Hindlimb muscle (tissue), 1 donor: ENCODE results near the gene PCSK4. TPM values are rescaled to one million over a fixed set of nuclear protein-coding genes. Genes with fewer than 3 reads are reported as not detected.

Experiments
- DNase-seq: peaks from one replicate; pipeline ENCODE4 v3.0.0-alpha.2; 2013
- polyA plus RNA-seq: library from polyadenylated mRNA; unstranded; fragments of 120-200 nt; gene quantifications from one replicate; pipeline ENCODE4 v1.2.1, GENCODE V29; 2013; ENCODE audit not compliant: insufficient read length

The PCSK4 gene
- polyA plus RNA-seq, 1 donor, result 1.9 TPM

DNA sequence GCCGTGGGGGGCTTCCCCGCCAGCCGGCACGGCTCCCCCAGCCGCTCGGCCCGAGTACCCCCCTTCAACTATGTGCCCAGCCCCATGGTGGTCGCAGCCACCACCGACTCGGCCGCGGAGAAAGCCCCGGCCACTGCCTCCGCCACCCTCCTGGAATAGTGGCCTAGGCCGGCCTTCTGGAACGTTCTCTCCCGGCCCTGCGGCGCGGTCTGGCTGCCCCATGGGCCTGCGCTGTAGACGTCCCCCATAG is 20.2 kb downstream of the PCSK4 start:
- DNase-seq, result no peak

DNA sequence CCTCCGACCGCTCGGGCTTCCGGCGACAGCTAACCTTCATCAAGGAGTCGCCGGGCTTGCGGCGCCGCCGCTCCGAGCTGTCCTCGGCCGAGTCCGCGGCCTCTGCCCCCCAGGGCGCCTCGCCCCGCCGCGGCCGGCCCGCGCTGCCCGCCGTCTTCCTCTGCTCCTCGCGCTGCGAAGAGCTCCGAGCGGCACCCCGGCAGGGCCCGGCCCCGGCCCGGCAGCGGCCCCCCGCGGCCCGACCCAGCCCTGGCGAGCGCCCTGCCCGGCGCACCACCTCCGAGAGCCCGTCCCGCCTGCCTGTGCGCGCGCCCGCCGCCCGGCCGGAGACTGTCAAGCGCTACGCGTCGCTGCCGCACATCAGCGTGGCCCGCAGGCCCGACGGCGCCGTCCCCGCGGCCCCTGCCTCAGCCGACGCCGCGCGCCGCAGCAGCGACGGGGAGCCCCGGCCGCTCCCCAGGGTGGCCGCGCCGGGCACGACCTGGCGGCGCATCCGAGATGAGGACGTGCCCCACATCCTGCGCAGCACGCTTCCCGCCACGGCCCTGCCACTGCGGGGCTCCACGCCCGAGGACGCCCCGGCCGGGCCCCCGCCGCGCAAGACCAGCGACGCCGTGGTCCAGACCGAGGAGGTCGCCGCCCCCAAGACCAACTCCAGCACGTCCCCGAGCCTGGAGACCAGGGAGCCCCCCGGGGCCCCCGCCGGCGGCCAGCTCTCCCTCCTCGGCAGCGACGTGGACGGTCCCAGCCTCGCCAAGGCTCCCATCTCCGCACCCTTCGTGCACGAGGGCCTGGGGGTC is 20.7 kb downstream of the PCSK4 start:
- no peak for DNase-seq

DNA sequence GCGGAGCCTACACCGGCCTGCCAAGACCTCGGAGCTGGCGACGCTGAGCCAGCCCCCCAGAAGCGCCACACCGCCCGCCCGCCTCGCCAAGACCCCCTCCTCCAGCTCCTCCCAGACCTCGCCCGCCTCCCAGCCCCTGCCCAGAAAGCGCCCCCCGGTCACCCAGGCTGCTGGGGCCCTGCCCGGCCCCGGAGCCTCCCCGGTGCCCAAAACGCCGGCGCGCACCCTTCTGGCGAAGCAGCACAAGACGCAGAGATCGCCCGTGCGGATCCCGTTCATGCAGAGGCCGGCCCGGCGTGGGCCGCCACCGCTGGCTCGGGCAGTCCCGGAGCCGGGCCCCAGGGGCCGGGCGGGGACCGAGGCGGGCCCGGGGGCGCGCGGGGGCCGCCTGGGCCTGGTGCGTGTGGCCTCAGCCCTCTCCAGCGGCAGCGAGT is 21.3 kb downstream of the PCSK4 start:
- no peak for DNase-seq

DNA sequence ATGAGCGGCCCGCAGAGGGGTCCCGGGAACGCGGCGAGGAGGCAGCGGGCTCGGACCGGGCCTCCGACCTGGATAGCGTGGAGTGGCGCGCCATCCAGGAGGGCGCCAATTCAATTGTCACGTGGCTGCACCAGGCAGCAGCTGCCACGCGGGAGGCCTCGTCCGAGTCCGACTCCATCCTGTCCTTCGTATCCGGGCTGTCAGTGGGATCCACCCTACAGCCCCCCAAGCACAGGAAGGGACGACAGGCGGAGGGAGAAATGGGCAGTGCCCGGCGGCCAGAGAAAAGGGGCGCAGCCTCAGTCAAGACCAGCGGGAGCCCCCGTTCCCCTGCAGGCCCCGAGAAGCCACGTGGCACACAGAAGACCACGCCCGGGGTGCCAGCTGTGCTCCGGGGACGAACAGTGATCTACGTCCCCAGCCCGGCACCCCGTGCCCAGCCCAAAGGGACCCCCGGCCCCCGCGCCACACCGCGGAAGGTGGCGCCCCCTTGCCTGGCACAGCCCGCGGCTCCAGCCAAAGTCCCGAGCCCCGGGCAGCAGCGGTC is 21.8 kb downstream of the PCSK4 start:
- DNase-seq, result no peak

DNA sequence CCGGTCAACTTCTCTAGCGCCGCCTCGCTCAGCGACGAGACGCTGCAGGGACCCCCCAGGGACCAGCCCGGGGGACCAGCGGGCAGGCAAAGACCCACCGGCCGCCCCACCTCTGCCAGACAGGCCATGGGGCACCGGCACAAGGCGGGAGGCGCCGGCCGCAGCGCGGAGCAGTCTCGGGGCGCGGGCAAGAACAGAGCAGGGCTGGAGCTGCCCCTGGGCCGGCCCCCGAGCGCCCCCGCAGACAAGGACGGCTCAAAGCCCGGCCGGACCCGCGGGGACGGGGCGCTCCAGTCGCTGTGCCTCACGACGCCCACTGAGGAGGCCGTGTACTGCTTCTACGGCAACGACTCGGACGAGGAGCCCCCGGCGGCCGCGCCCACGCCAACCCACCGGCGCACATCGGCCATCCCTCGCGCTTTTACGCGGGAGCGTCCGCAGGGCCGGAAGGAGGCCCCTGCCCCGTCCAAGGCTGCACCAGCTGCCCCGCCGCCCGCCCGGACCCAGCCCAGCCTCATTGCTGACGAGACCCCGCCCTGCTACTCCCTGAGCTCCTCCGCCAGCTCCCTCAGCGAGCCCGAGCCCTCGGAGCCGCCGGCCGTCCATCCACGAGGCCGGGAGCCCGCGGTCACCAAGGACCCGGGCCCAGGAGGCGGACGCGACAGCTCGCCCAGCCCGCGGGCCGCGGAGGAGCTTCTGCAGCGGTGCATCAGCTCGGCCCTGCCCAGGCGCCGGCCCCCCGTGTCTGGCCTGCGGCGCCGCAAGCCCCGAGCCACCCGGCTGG is 22.5 kb downstream of the PCSK4 start:
- no peak for DNase-seq

DNA sequence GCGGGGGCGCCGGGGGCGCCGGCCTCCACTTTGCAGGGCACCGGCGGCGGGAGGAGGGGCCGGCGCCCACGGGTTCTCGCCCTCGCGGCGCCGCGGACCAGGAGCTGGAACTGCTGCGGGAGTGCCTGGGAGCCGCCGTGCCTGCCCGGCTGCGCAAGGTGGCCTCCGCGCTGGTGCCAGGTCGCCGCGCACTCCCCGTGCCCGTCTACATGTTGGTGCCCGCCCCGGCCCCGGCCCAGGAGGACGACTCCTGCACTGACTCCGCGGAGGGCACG is 23.0 kb downstream of the PCSK4 start:
- no peak for DNase-seq

DNA sequence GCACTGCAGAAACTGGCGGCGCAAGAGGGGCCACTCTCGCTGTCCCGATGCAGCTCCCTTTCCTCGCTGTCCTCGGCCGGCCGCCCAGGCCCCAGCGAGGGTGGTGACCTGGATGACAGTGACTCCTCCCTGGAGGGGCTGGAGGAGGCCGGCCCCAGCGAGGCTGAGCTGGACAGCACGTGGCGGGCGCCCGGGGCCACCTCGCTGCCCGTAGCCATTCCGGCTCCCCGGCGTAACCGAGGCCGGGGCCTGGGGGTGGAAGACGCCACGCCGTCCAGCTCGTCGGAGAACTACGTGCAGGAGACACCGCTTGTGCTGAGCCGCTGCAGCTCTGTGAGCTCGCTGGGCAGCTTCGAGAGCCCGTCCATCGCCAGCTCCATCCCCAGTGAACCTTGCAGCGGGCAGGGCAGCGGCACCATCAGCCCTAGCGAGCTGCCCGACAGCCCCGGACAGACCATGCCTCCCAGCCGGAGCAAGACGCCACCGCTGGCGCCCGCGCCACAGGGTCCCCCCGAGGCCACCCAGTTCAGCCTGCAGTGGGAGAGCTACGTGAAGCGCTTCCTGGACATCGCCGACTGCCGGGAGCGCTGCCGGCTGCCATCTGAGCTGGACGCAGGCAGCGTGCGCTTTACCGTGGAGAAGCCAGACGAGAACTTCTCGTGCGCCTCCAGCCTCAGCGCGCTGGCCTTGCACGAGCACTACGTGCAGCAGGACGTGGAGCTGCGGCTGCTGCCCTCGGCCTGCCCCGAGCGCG is 23.5 kb downstream of the PCSK4 start:
- DNase-seq, result no peak

DNA sequence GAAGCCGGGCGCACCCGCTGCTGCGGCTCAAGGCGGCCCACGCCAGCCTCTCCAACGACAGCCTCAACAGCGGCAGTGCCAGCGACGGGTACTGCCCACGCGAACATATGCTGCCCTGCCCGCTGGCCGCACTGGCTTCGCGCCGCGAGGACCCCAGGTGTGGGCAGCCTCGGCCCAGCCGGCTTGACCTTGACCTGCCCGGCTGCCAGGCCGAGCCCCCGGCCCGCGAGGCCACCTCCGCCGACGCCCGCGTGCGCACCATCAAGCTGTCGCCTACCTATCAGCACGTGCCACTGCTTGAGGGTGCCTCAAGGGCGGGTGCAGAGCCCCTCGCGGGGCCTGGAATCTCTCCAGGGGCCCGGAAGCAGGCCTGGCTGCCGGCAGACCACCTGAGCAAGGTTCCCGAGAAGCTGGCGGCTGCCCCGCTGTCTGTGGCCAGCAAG is 24.1 kb downstream of the PCSK4 start:
- DNase-seq, result no peak

DNA sequence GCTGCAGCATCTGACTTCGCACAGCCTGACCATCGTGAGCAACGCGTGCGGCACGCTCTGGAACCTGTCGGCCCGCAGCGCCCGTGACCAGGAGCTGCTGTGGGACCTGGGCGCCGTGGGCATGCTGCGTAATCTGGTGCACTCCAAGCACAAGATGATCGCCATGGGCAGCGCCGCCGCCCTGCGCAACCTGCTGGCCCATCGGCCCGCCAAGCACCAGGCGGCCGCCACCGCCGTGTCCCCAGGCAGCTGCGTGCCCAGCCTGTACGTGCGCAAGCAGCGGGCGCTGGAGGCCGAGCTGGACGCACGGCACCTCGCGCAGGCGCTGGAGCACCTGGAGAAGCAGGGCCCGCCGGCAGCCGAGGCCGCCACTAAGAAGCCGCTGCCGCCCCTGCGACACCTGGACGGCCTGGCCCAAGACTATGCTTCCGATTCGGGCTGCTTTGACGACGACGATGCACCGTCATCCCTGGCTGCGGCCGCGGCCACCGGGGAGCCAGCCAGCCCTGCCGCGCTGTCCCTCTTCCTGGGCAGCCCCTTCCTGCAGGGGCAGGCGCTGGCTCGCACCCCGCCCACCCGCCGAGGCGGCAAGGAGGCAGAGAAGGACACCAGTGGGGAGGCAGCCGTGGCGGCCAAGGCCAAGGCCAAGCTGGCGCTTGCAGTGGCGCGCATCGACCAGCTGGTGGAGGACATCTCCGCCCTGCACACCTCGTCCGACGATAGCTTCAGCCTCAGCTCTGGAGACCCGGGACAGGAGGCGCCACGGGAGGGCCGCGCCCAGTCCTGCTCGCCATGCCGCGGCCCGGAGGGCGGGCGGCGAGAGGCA is 24.7 kb downstream of the PCSK4 start:
- DNase-seq, result no peak

DNA sequence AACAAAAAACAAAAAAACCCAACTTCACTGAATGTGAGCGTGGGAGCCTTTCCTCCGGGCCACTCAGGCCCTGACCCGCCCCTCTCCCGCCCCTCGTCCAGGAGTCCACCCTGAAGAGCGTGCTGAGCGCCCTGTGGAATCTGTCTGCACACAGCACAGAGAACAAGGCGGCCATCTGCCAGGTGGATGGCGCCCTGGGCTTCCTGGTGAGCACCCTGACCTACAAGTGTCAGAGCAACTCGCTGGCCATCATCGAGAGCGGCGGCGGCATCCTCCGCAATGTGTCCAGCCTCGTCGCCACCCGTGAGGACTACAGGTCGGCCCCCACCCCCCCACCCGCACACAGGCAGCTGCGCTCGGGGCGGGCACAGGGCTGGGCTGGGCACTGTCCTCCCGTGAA is 28.3 kb downstream of the PCSK4 start:
- no peak for DNase-seq

DNA sequence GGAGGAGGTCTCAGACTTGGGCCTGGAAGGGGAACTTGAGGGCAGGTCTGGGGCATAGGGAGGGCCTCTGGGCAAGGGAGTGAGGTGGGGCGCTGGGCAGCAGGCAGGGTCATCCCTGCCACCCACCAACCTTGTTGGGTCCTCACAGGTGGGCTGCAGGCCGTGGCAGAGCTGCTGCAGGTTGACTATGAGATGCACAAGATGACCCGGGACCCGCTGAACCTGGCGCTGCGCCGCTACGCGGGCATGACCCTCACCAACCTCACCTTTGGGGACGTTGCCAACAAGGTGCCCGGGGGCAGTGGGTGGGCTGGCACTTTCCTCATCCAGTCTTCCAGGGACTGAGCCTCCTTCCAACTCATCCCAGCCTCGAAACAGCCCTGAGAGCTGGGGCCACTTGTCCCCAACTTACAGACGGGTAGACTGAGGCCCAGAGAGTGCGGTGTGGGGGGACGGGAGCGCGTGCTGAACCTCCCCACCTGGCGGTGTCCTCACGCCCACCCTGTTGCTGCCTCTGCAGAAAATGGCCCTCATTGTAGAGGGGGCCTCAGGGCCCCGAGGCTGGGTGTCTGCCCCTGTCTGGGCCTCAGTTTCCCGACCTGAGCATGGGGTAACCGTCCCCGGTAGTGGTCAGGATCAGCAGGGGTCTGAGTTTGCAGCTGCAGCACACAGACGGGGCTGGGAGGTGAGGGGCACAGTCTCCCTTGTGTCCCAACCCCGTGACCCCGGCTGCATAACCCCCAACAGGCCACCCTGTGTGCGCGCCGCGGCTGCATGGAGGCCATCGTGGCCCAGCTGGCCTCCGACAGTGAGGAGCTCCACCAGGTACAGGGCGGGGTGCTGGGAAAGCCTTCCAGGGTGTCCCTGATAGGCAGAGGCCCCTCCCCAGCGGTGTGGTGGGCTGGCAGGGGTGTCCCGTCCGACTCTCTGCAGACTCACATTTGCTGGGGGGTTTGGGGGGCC is 29.8 kb downstream of the PCSK4 start:
- no peak for DNase-seq

DNA sequence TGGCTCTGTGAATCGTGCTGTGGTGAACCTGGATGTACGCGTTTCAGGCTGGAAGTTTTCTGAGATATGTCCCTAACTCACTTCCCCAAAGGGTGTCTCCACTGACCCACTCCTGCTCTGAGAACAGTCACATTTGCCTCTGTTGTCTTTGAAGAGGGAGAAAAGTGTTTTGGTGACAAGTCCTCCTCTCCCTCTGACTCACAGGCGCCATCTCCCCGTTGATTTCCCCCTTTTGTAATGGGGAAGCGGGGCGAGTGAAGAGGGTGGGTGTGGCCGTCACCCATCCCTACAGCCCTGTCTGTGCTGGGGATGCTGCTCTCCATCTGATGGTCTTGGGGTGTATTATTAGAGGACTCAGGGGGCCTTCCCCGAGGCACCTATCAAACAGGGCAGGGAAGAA is 30.7 kb downstream of the PCSK4 start:
- no peak for DNase-seq

DNA sequence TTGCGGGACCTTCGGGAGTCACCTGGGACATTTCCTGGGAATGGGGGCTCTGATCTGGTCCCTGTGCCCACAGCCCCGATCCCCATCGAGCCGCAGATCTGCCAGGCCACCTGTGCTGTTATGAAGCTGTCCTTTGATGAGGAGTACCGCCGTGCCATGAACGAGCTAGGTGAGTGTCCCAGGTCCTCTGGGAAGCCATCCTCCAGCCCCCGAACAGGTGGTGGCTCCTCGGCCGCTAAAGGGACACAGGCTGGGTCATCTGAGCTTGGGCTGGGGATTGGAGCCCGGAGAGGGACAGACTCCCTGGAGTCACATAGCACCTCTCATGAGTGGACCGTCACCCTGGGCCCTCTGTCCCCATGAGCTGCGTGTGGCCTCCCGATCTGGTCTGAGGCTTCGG is 32.3 kb downstream of the PCSK4 start:
- no peak for DNase-seq

DNA sequence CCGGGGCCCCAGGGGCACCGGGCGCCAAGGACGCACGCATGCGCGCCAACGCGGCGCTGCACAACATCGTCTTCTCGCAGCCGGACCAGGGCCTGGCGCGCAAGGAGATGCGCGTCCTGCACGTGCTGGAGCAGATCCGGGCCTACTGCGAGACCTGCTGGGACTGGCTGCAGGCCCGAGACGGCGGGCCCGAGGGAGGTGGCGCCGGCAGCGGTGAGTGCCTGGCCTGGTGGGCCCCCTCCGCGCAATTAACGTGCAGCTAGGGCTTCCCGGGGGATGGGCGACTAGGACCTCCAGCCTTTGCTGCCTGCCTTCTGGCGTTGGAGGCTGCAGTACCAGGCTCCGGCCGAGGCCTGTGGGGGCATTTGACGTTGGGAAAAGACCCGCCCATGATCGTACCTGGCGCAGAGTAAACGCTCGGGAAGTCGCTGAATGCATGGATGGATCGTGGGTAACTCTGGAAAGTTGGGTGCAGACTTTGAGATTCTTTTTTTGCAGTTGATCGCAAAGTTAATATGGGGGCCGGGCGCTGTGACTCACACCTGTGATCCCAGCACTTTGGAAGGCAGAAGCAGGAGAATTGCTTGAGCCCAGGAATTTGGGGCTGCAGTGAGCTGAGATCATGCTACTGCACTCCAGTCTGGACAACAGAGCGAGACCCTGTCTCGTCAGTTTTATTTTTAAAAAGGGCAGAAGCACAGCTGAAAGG is 33.0 kb downstream of the PCSK4 start:
- no peak for DNase-seq

DNA sequence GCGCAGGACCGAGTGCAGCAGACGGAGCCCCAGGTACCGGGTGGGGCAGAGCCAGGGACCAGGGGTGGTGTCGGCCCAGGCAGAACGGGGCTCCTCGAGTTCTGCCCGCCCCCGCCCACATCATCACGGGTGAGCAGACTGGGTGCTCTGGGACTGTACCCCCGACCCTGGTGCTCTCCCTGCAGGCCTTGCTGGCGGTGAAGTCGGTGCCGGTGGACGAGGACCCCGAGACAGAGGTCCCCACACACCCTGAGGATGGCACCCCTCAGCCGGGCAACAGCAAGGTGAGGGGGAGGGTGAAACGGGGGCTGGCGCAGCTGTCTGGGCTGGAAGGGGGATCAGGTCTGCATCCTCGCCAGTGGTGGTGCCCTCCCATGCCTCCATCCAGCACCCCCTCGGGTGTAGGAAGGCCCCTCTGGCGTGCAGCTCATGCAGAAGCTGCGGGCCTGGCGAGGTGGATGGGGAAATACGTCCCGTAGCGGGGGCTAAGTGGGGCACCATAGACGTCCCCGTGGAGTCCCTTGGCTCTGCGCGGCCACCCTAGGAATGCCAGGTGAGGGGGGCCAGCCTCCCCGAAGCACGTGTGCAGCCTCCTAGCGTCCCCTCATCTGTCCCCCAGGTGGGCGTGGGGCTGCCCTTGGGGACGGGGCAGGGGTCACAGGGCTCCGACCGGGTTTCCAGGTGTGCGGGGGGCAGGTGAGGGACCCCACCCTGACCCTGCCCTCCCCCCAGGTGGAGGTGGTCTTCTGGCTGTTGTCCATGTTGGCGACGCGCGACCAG is 33.8 kb downstream of the PCSK4 start:
- DNase-seq, result no peak

DNA sequence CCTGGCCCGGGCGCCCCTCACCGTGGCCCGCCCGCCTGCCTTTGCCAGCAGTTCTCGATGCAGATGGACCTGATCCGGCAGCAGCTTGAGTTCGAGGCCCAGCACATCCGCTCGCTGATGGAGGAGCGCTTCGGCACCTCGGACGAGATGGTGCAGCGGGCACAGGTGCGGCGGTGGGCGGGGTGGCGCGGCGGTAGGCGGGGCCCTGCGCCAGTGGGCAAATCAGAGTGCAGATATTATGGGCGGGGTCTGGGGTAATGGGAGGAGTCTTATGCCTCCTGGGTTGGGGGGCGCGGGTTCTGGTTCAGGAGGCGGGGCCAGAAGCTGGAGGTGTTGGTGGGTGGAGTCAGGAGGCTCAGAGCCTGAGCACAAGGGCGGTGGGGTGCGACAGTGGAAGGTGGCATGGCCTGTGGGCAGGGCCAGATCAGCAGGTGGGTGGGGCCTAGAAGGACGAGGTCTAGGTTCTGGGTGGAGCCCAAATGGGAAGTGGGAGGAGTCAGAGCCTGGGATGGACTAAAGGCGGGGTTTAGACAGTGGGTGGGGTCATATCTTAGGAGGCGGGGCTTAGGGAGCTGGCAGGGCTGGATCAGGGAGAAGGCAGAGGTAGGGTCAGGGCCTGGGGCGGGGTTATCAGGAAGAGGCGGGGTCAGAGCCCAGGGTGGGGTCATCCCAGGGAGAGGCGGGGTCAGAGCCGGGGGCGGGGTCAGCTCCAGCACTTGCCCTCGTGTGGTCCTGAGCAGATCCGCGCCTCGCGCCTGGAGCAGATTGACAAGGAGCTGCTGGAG is 34.6 kb downstream of the PCSK4 start:
- no peak for DNase-seq

DNA sequence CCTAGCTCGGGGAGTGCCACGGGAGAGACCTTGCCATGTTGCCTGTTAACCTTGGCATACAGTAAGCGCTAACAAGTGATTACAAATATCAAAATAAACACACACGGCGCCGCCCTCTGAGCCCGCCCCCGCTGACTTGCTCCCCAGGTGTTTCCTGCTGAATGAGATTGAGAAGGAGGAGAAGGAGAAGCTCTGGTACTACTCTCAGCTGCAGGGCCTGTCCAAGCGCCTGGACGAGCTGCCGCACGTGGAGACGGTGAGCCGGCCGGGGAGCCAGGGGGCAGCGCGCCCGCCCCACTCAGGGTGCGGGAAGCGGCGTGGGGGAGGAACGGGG is 35.2 kb downstream of the PCSK4 start:
- no peak for DNase-seq

DNA sequence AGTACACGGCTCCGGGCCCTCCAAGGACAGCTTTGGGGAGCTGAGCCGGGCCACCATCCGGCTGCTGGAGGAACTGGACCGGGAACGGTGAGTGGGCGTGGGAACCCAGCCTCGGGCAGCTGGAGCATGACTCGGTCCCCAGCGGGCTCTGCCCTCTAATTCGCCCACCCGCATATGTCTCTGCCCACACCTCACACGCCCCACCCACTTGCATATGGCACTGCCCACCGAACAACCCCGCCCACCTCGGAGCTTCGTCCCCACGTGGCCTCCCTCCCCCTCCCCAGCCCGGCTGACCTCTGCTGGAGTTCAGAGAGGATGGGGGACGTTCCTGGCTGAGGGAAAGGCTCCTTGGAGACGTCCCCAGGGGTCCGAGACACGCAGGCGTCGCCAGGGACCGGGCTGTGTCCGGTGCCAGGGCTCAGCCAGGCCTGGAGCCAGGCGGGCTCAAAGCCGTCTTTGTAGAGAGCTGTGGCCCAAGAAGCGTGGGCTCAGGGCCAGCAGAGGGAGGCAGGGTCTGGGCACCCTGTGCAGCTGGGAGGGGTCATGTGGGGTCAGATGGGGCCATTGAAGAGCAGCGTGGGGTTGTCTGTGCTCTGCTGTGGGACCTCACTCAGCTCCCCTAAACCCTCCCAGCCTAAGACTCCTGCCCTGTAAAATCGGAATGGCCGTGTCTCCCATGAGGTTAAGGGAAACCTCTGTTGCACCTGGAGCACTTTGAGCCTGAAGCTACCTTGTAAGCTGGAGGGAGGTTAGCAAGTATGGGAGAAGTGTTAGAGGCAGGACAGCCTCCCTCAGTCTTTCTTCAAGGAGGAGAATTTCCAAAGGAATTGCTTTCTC is 36.4 kb downstream of the PCSK4 start:
- DNase-seq, result no peak
